IMR-90 (cell line): ENCODE data around the gene MTMR4. TPM values are rescaled to one million over a fixed set of nuclear protein-coding genes. Genes with fewer than 3 reads are reported as not detected.

Experiments
- ATAC-seq: fragments of 200-7000 bp; cut with Tn5 transposase; 2 replicates; pipeline ENCODE4 v1.9.1; 2020; ENCODE audit warnings: low read depth, mild to moderate bottlenecking, moderate library complexity
- BruUV-seq: library from RNA; stranded (reverse); fragments of 400-500 nt; replicated peaks from 2 replicates; lab custom pipeline; 2021; lab: Mats Ljungman, UMichigan
- CTCF ChIA-PET: fragments of 300-600 bp; formaldehyde crosslinking; extraction: SDS; loops from one replicate; lab custom pipeline; 2021; ENCODE audit warnings: antibody characterized with exemption; lab: Yijun Ruan, JAX
- POLR2A ChIA-PET: fragments of 300-600 bp; sonication (Branson Sonifier 250); formaldehyde crosslinking; loops from one replicate; lab custom pipeline; 2022; ENCODE audit warnings: antibody characterized with exemption; ENCODE audit not compliant: unreplicated experiment; lab: Charles Lee
- DNase-seq: peaks from one replicate; pipeline ENCODE4 v3.0.0; 2013
- H2AFZ ChIP-seq: replicated peaks from 2 replicates; pipeline ENCODE3; 2013; ENCODE audit warnings: low read length, mild to moderate bottlenecking; ENCODE audit not compliant: poor library complexity
- H2AK5ac ChIP-seq: 2 replicates; pipeline ENCODE4 v1.6.1; 2013; ENCODE audit warnings: low read depth, low read length, inconsistent platforms
- H2AK9ac ChIP-seq: replicated peaks from 2 replicates; pipeline ENCODE3; 2013; ENCODE audit warnings: mild to moderate bottlenecking, low read depth, low read length, moderate library complexity; ENCODE audit not compliant: poor library complexity
- H2BK120ac ChIP-seq: 2 replicates; pipeline ENCODE4 v1.6.1; 2013; ENCODE audit warnings: low read depth, low read length, inconsistent platforms
- H2BK15ac ChIP-seq: 3 replicates; pipeline ENCODE4 v1.6.1; 2013; ENCODE audit warnings: low read depth, low read length, inconsistent platforms
- H2BK20ac ChIP-seq: 2 replicates; pipeline ENCODE4 v1.6.1; 2013; ENCODE audit warnings: low read depth, mild to moderate bottlenecking, inconsistent platforms, low read length, moderate library complexity
- H2BK5ac ChIP-seq: 2 replicates; pipeline ENCODE4 v1.6.1; 2013; ENCODE audit warnings: mild to moderate bottlenecking, low read depth, low read length, inconsistent platforms; ENCODE audit not compliant: poor library complexity, severe bottlenecking
- H3K14ac ChIP-seq: replicated peaks from 2 replicates; pipeline ENCODE4 v1.6.1; 2013; ENCODE audit warnings: low read depth, low read length, inconsistent platforms
- H3K18ac ChIP-seq: 2 replicates; pipeline ENCODE4 v1.6.1; 2013; ENCODE audit warnings: low read depth, low read length, control low read depth
- H3K23ac ChIP-seq: 2 replicates; pipeline ENCODE4 v1.6.1; 2013; ENCODE audit warnings: low read depth, low read length, inconsistent platforms
- H3K27ac ChIP-seq: 2 replicates; pipeline ENCODE4 v1.5.1; 2013; ENCODE audit warnings: mild to moderate bottlenecking, control low read depth, low read length; ENCODE audit not compliant: insufficient read depth
- H3K27me3 ChIP-seq: 2 replicates; pipeline ENCODE4 v1.6.1; 2013; ENCODE audit warnings: low read length; ENCODE audit not compliant: control insufficient read depth, insufficient read depth
- H3K36me3 ChIP-seq: 2 replicates; pipeline ENCODE4 v1.6.1; 2013; ENCODE audit warnings: low read length, mixed read lengths; ENCODE audit not compliant: control insufficient read depth, insufficient read depth
- H3K4ac ChIP-seq: 2 replicates; pipeline ENCODE4 v1.6.1; 2013; ENCODE audit warnings: low read depth, low read length, inconsistent platforms
- H3K4me1 ChIP-seq: 2 replicates; pipeline ENCODE4 v1.6.1; 2013; ENCODE audit warnings: low read length, mixed read lengths; ENCODE audit not compliant: control insufficient read depth, insufficient read depth
- H3K4me2 ChIP-seq: 2 replicates; pipeline ENCODE4 v1.6.1; 2013; ENCODE audit warnings: low read depth, mild to moderate bottlenecking, control low read depth, low read length, moderate library complexity
- H3K4me3 ChIP-seq: 2 replicates; pipeline ENCODE4 v1.5.1; 2013; ENCODE audit warnings: low read depth, mild to moderate bottlenecking, control low read depth, low read length, moderate library complexity; ENCODE audit not compliant: insufficient read depth
- H3K56ac ChIP-seq: 2 replicates; pipeline ENCODE4 v1.6.1; 2013; ENCODE audit warnings: low read length, inconsistent platforms; ENCODE audit not compliant: insufficient read depth; ENCODE audit errors: extremely low read depth
- H3K79me1 ChIP-seq, 2 experiments: 2 replicates each; pipeline ENCODE4 v1.6.1; 2013; ENCODE audit warnings: low read length in 2 of 2, inconsistent platforms in 1 of 2, low read depth in 1 of 2
- H3K9ac ChIP-seq: 2 replicates; pipeline ENCODE4 v1.6.1; 2013; ENCODE audit warnings: low read depth, low read length, control low read depth
- H3K9me1 ChIP-seq: 2 replicates; pipeline ENCODE4 v1.6.1; 2013; ENCODE audit warnings: low read length, inconsistent platforms; ENCODE audit not compliant: insufficient read depth
- H3K9me3 ChIP-seq: 2 replicates; pipeline ENCODE4 v1.6.1; 2013; ENCODE audit warnings: low read length; ENCODE audit not compliant: control insufficient read depth, insufficient read depth
- H4K20me1 ChIP-seq: 2 replicates; pipeline ENCODE4 v1.6.1; 2013; ENCODE audit warnings: low read length, inconsistent platforms; ENCODE audit not compliant: insufficient read depth
- H4K5ac ChIP-seq: 2 replicates; pipeline ENCODE4 v1.6.1; 2013; ENCODE audit warnings: mild to moderate bottlenecking, low read depth, low read length, control low read depth
- H4K8ac ChIP-seq, 2 experiments: 2 replicates each; pipeline ENCODE4 v1.6.1; 2013; ENCODE audit warnings: low read depth in 2 of 2, low read length in 2 of 2, control low read depth in 1 of 2, inconsistent platforms in 1 of 2
- H4K91ac ChIP-seq: 2 replicates; pipeline ENCODE4 v1.6.1; 2013; ENCODE audit warnings: low read depth, low read length, inconsistent platforms; ENCODE audit not compliant: insufficient read depth
- BHLHE40 ChIP-seq: fragments of 150-350 bp; IDR thresholded peaks from 2 replicates; pipeline ENCODE4 v1.6.1; 2016; ENCODE audit warnings: mild to moderate bottlenecking, low read depth, low read length
- CEBPB ChIP-seq: IDR thresholded peaks from 2 replicates; pipeline ENCODE4 v1.6.1; 2012; ENCODE audit warnings: low read depth, low read length, improper control_type of control experiment
- MAZ ChIP-seq: IDR thresholded peaks from 2 replicates; pipeline ENCODE4 v1.6.1; 2012; ENCODE audit warnings: low read depth, mild to moderate bottlenecking, low read length, improper control_type of control experiment, moderate library complexity, borderline replicate concordance
- WGBS, 2 experiments: methylation state at CpG; one replicate each; pipeline versions ENCODE4 v1.1.5 to v1.1.7; 2013; ENCODE audit warnings: missing lambda C conversion rate in 2 of 2; ENCODE audit not compliant: insufficient read length in 1 of 2; ENCODE audit errors: extremely low coverage in 2 of 2; 5-methylcytosine and 5-hydroxymethylcytosine counted together
- dilution Hi-C: fragments of 300-500 bp; cut with HindIII; formaldehyde crosslinking; loops from one replicate; pipeline ENCODE4 v1.14.3; 2018; ENCODE audit warnings: low sequenced_read_pairs; ENCODE audit not compliant: unreplicated experiment
- in situ Hi-C: fragments of 300-500 bp; cut with MboI; formaldehyde crosslinking; loops from 3 replicates; pipeline ENCODE4 v1.14.3; 2019; ENCODE audit warnings: low sequenced_read_pairs, inconsistent platforms, mixed read lengths
- intact Hi-C: fragments of 100-400 bp; cut with micrococcal nuclease; formaldehyde crosslinking; loops from 2 replicates; pipeline ENCODE4 v1.10.0; 2022
- polyA plus RNA-seq, 3 experiments: library from polyadenylated mRNA; depleted of rRNA; stranded (reverse); fragments of >200 nt; gene quantifications; 2 replicates each; pipeline ENCODE4 v1.2.3, GENCODE V29; 2012; ENCODE audit warnings: low replicate concordance in 1 of 3
- total RNA-seq: library from RNA; depleted of rRNA; stranded (reverse); fragments of >200 nt; gene quantifications from 2 replicates; pipeline ENCODE4 v1.2.3, GENCODE V29; 2012

The MTMR4 gene
- total and polyA plus RNA-seq, 2 of the 4 experiments (the other 2 are of a cell fraction): 13.2 to 42.5 TPM

DNA sequence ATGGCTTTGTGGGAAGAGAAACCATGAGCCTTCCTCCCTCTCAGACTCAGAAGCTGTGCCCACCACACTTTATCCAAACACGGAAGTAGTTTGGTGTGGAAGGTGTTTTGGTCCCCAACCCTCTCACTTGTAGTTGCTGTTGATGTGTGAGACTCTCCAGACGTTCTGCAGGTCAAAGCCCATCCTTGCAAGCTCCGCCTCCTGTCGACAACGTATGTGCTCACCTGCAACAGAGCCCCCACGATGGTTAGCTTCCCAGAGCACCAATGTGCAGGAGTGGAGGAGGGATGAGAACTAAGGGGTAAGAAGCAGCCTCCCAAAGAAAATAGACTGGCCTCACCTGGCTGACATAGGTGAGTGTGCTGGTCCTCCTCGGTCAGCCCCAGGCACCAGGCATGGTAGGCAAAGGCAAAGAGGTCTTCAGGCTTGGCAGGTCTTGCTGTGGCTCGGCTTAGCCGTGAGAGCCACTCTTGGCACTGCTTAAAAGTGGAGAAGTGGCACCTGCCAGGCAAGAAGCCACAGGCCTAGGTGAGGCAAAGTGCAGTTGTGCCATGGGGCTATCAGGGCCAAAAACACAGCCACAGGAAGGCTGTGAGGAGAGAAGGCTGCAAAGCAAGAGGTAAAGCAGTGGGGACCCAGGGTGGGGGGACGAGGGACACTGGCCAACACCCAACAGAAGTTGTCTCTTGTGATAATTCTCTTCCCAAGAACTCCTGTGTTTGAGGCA is 5.9 kb downstream of the MTMR4 start (continued):
- TF ChIP-seq BHLHE40: no peak

DNA sequence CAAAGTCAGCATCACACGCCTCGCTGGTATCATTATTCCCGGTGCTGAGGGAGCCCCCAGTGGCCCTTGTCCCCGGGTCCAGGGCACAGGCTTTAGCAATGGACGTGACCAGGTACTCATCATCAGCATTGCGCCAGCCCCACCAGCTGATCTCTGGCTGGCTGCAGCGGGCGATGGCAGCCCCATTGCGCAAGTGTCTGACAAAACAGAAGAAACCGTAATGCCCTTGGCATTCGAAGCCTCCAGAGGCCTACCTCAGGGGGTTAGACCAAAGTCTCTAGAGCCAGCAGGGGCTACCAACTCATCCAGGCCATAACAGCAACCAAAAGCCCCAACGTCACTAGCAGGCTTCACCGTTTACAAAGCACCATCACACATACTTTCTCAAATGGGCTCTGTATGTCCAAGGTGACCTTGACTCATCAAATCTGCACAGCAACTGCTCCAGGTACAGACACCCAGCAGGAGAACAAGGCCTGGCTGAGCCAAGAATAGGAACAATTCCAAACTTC is 7.3 kb downstream of the MTMR4 start:
- Histone ChIP-seq H2AK9ac (no peak overlapping the region), H3K9me1 (peaks cover 8% of the 10 kb centered on the region; the same call in 1 of the 2 replicates), H3K36me3 (peaks cover 70% of the 10 kb centered on the region), H4K91ac (no peak overlapping the region), H2BK20ac (no peak overlapping the region), H3K18ac (no peak overlapping the region), H3K27me3 (no peaks in the 10 kb centered on the region), H3K4ac (no peak overlapping the region), H3K79me1 (peaks cover 1 to 17% of the 10 kb centered on the region in 2 experiments; a peak in 2 of 4 replicates), H4K8ac (no peak overlapping the region), H2AK5ac (no peak overlapping the region), H3K9me3 (no peaks in the 10 kb centered on the region), H3K4me3 (no peak overlapping the region), H2BK5ac (no peak overlapping the region), H2BK15ac (no peak overlapping the region), H2BK120ac (no peak overlapping the region), H4K20me1 (peaks cover 4% of the 10 kb centered on the region; the same call in 1 of the 2 replicates), H3K14ac (no peak overlapping the region), H3K4me2 (no peak overlapping the region), H2AFZ (no peak overlapping the region), H3K4me1 (no peaks in the 10 kb centered on the region), H3K56ac (no peak overlapping the region), H3K27ac (no peak overlapping the region), H3K9ac (no peak overlapping the region), H3K23ac (no peak overlapping the region), H4K5ac (no peak overlapping the region)
- in situ Hi-C loops: no loop called here
- no peak for TF ChIP-seq MAZ
- TF ChIP-seq CEBPB: peak; percentile 84
- ChIA-PET CTCF (interaction anchor here (0.5 kb wide), 1 partner anchor 510 kb away, joined by 3 read pairs; no protein-coding TSS in a partner anchor), POLR2A (no interaction called here)
- dilution Hi-C loops: no loop called here
- DNase-seq (no peak), ATAC-seq (peak; percentile 14; the same call in 1 of the 2 replicates)
- no TSS peak for BruUV-seq
- intact Hi-C loops: no loop called here
- WGBS, 2 experiments: 89% methylated on average over 13 of the region's 13 CpGs; no CpG with 5 or more reads in 1 of the 2 experiments
